GM12878 (cell line): ENCODE data around the gene WWOX.

Experiments used
- CBX5 ChIP-seq: sonication (generic); IDR thresholded peaks from 2 replicates; pipeline ENCODE4 v1.6.1; 2016; ENCODE audit warnings: low read depth, moderate library complexity, mild to moderate bottlenecking, inconsistent platforms
- CREB1 ChIP-seq: IDR thresholded peaks from 2 replicates; pipeline ENCODE4 v1.6.1; 2012; ENCODE audit warnings: low read depth, mild to moderate bottlenecking, inconsistent platforms
- EP300 ChIP-seq, 2 experiments: fragments of 150-350 bp in 1 of 2; IDR thresholded peaks; 2 replicates each; pipeline ENCODE4 v1.6.1; 2011 to 2012; ENCODE audit warnings: low read depth in 2 of 2, low read length in 2 of 2, borderline replicate concordance in 1 of 2, improper control_type of control experiment in 1 of 2, inconsistent platforms in 1 of 2; ENCODE audit not compliant: control insufficient read depth in 1 of 2
- NFIC ChIP-seq: IDR thresholded peaks from 2 replicates; pipeline ENCODE4 v1.6.1; 2012; ENCODE audit warnings: low read depth, mild to moderate bottlenecking, inconsistent platforms, low read length, moderate library complexity
- NFYB ChIP-seq: IDR thresholded peaks from 2 replicates; pipeline ENCODE4 v1.6.1; 2011; ENCODE audit warnings: low read depth, mild to moderate bottlenecking, low read length, improper control_type of control experiment, moderate library complexity; ENCODE audit not compliant: insufficient read depth
- PAX8 ChIP-seq: fragments of 450-650 bp; IDR thresholded peaks from 2 replicates; pipeline ENCODE4 v1.6.1; 2017; ENCODE audit warnings: mild to moderate bottlenecking, moderate library complexity
- POLR2A ChIP-seq: IDR thresholded peaks from 2 replicates; pipeline ENCODE4 v1.6.1; 2011; ENCODE audit warnings: low read depth, mild to moderate bottlenecking, low read length
- RELA ChIP-seq: fragments of 450-650 bp; IDR thresholded peaks from 2 replicates; pipeline ENCODE4 v1.8.0; 2014; ENCODE audit warnings: borderline replicate concordance; ENCODE audit not compliant: partially characterized antibody
- YY1 ChIP-seq: IDR thresholded peaks from 2 replicates; pipeline ENCODE4 v1.6.1; 2011; ENCODE audit warnings: low read depth, mild to moderate bottlenecking, low read length
- TF ChIP-seq, protein P1 (sequence below), 3 experiments: IDR thresholded peaks in 2 of 3; conservative IDR thresholded peaks in 1 of 3; 2 replicates each; pipeline ENCODE4 v1.5.1; 2011; ENCODE audit warnings: low read depth in 3 of 3, low read length in 3 of 3, mild to moderate bottlenecking in 3 of 3, control low read depth in 2 of 3, moderate library complexity in 2 of 3, inconsistent platforms in 1 of 3, mixed read lengths in 1 of 3; ENCODE audit not compliant: control insufficient read depth in 2 of 3, insufficient read depth in 1 of 3; ENCODE audit errors: extremely low read depth in 1 of 3

GRCh38 chr16:78805556-78805955 is 706.1 kb downstream of the WWOX start:
- TF ChIP-seq EP300 (IDR thresholded peaks at IDR 0.05; ENCODE audit: borderline replicate concordance in 1 of 2, control insufficient read depth in 1 of 2, low read depth in 2 of 2, low read length in 2 of 2) (no peak), NFIC (no peak), POLR2A (no peak), CREB1 (no peak), YY1 (no peak), CBX5 (no peak), PAX8 (no peak), RELA (no peak), NFYB (no peak)
- TF ChIP-seq, protein P1, sequence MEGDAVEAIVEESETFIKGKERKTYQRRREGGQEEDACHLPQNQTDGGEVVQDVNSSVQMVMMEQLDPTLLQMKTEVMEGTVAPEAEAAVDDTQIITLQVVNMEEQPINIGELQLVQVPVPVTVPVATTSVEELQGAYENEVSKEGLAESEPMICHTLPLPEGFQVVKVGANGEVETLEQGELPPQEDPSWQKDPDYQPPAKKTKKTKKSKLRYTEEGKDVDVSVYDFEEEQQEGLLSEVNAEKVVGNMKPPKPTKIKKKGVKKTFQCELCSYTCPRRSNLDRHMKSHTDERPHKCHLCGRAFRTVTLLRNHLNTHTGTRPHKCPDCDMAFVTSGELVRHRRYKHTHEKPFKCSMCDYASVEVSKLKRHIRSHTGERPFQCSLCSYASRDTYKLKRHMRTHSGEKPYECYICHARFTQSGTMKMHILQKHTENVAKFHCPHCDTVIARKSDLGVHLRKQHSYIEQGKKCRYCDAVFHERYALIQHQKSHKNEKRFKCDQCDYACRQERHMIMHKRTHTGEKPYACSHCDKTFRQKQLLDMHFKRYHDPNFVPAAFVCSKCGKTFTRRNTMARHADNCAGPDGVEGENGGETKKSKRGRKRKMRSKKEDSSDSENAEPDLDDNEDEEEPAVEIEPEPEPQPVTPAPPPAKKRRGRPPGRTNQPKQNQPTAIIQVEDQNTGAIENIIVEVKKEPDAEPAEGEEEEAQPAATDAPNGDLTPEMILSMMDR (IDR thresholded peaks at IDR 0.05 in 2 of 3, conservative IDR thresholded peaks at IDR 0.05 in 1 of 3; ENCODE audit: control insufficient read depth in 2 of 3, extremely low read depth in 1 of 3, insufficient read depth in 1 of 3, low read depth in 3 of 3, low read length in 3 of 3): no peak
